HepG2 (cell line): ENCODE results near the gene PEAK1. TPM values are rescaled to one million over a fixed set of nuclear protein-coding genes. Genes with fewer than 3 reads are reported as not detected.

Source experiments
- CREB1 ChIP-seq, 2 experiments: fragments of 450-650 bp in 1 of 2; IDR thresholded peaks; 2 replicates each; pipeline ENCODE4 v1.6.1; 2016 to 2017; ENCODE audit warnings: control low read depth in 1 of 2, mild to moderate bottlenecking in 1 of 2, missing compliant biosample characterization in 1 of 2, missing genetic modification characterization in 1 of 2
- FOSL1 ChIP-seq: sonication (generic); formaldehyde crosslinking; IDR thresholded peaks from 2 replicates; pipeline ENCODE4 v1.9.0; 2021; ENCODE audit warnings: missing genetic modification reagents, borderline replicate concordance
- FOXO1 ChIP-seq: sonication (generic); formaldehyde crosslinking; IDR thresholded peaks from 2 replicates; pipeline ENCODE4 v1.4.0; 2020; ENCODE audit warnings: missing genetic modification reagents
- HHEX ChIP-seq: IDR thresholded peaks from 2 replicates; pipeline ENCODE4 v1.6.1; 2016; ENCODE audit warnings: control low read depth
- HNF4G ChIP-seq, 2 experiments: sonication (generic) in 1 of 2; formaldehyde crosslinking in 1 of 2; IDR thresholded peaks; 2 replicates each; pipeline versions ENCODE4 v1.4.0 to v1.6.1; 2011 to 2020; ENCODE audit warnings: borderline replicate concordance in 2 of 2, low read depth in 2 of 2, mild to moderate bottlenecking in 2 of 2, low read length in 1 of 2, missing genetic modification reagents in 1 of 2, moderate library complexity in 1 of 2
- IKZF1 ChIP-seq: fragments of 450-650 bp; IDR thresholded peaks from 2 replicates; pipeline ENCODE4 v1.7.1; 2016
- NCOR1 ChIP-seq: fragments of 200-600 bp; sonication (generic); IDR thresholded peaks from 2 replicates; pipeline ENCODE4 v1.7.0; 2017; ENCODE audit warnings: antibody characterized with exemption, low read length, borderline replicate concordance
- TAF15 ChIP-seq: fragments of 200-400 bp; formaldehyde crosslinking; IDR thresholded peaks from one replicate; pipeline ENCODE4 v1.6.1; 2018; ENCODE audit warnings: mild to moderate bottlenecking, low read depth, low read length; ENCODE audit not compliant: poor library complexity, severe bottlenecking
- WIZ ChIP-seq: sonication (generic); formaldehyde crosslinking; IDR thresholded peaks from 2 replicates; pipeline ENCODE4 v1.5.1; 2020; ENCODE audit warnings: mild to moderate bottlenecking, missing genetic modification reagents
- ZC3H13 ChIP-seq: sonication (generic); formaldehyde crosslinking; IDR thresholded peaks from 2 replicates; pipeline ENCODE4 v1.8.1; 2023; ENCODE audit warnings: mild to moderate bottlenecking, missing genetic modification reagents, moderate library complexity
- ZFY ChIP-seq: sonication (generic); formaldehyde crosslinking; IDR thresholded peaks from 2 replicates; pipeline ENCODE4 v1.4.0; 2020; ENCODE audit warnings: missing genetic modification reagents
- ZMYM4 ChIP-seq: sonication (generic); formaldehyde crosslinking; IDR thresholded peaks from 2 replicates; pipeline ENCODE4 v1.8.1; 2023; ENCODE audit warnings: mild to moderate bottlenecking, missing genetic modification reagents
- ZNF124 ChIP-seq: sonication (generic); formaldehyde crosslinking; IDR thresholded peaks from 2 replicates; pipeline ENCODE4 v1.4.0; 2020; ENCODE audit warnings: missing genetic modification reagents
- ZNF20 ChIP-seq: sonication (generic); formaldehyde crosslinking; IDR thresholded peaks from 2 replicates; pipeline ENCODE4 v1.4.0; 2020; ENCODE audit warnings: mild to moderate bottlenecking, moderate library complexity, missing genetic modification reagents
- ZNF234 ChIP-seq: sonication (generic); formaldehyde crosslinking; conservative IDR thresholded peaks from 2 replicates; pipeline ENCODE4 v1.5.1; 2020; ENCODE audit warnings: mild to moderate bottlenecking, missing genetic modification reagents
- ZNF558 ChIP-seq: sonication (generic); formaldehyde crosslinking; IDR thresholded peaks from 2 replicates; pipeline ENCODE4 v1.9.0; 2022; ENCODE audit warnings: mild to moderate bottlenecking, missing genetic modification reagents, borderline replicate concordance
- ZNF616 ChIP-seq: sonication (generic); formaldehyde crosslinking; IDR thresholded peaks from 2 replicates; pipeline ENCODE4 v1.5.0; 2020; ENCODE audit warnings: low read depth, mild to moderate bottlenecking, missing genetic modification reagents
- ZNF772 ChIP-seq: sonication (generic); formaldehyde crosslinking; IDR thresholded peaks from 2 replicates; pipeline ENCODE4 v1.5.0; 2020; ENCODE audit warnings: mild to moderate bottlenecking, missing genetic modification reagents
- ZNF83 ChIP-seq: sonication (generic); formaldehyde crosslinking; IDR thresholded peaks from 2 replicates; pipeline ENCODE4 v1.4.0; 2020; ENCODE audit warnings: missing genetic modification reagents, mild to moderate bottlenecking, borderline replicate concordance
- polyA plus RNA-seq, 8 experiments: library from polyadenylated mRNA; depleted of rRNA in 3 of 8; stranded (reverse) in 7 of 8; unstranded in 1 of 8; fragments of >200 nt; fragmentation: Illumina TruSeq in 4 of 8; extraction: Trizol in 4 of 8; gene quantifications; 2 replicates each; pipeline versions ENCODE4 v1.2.1 to v1.2.3, GENCODE V29; 2011 to 2016; ENCODE audit warnings: low read depth in 4 of 8, missing spikeins in 1 of 8, mixed read lengths in 1 of 8; ENCODE audit not compliant: insufficient read depth in 1 of 8
- total RNA-seq, 5 experiments: library from RNA; depleted of rRNA; stranded (reverse); fragments of >200 nt; fragmentation: Illumina TruSeq; extraction: Trizol; gene quantifications; 2 replicates each; pipeline ENCODE4 v1.2.3, GENCODE V29; 2016; ENCODE audit warnings: low read depth in 1 of 5
- TF ChIP-seq, protein P1 (sequence below): sonication (generic); formaldehyde crosslinking; conservative IDR thresholded peaks from 2 replicates; pipeline ENCODE4 v1.5.0; 2020; ENCODE audit warnings: missing genetic modification reagents
- TF ChIP-seq, protein P2 (sequence below): sonication (generic); formaldehyde crosslinking; IDR thresholded peaks from 2 replicates; pipeline ENCODE4 v1.4.0; 2020; ENCODE audit warnings: mild to moderate bottlenecking, missing genetic modification reagents
- TF ChIP-seq, protein P3 (sequence below), 2 experiments: sonication (generic) in 1 of 2; formaldehyde crosslinking in 1 of 2; IDR thresholded peaks; 2 replicates each; pipeline versions ENCODE4 v1.4.0 to v1.6.1; 2016 to 2020; ENCODE audit warnings: borderline replicate concordance in 1 of 2, low read depth in 1 of 2, mild to moderate bottlenecking in 1 of 2, missing genetic modification reagents in 1 of 2
- TF ChIP-seq, protein P4 (sequence below): sonication (generic); formaldehyde crosslinking; IDR thresholded peaks from 2 replicates; pipeline ENCODE4 v1.5.0; 2020; ENCODE audit warnings: missing genetic modification reagents, mild to moderate bottlenecking, borderline replicate concordance

PEAK1 gene
- total and polyA plus RNA-seq, 2 of the 13 experiments (the other 11 are each of a cell fraction or from before 2014, with no cell fraction given): 6.0 to 6.6 TPM

- TF ChIP-seq WIZ (CRISPR knock-in tag): no peak
- peak; percentile 49; the same call in 1 of the 2 replicates for TF ChIP-seq HHEX (CRISPR knock-in tag)
- TF ChIP-seq ZNF124 (CRISPR knock-in tag): no peak
- no peak for TF ChIP-seq CREB1 (IDR thresholded peaks at IDR 0.05)
- TF ChIP-seq CREB1 (CRISPR knock-in tag; IDR thresholded peaks at IDR 0.05): no peak
- no peak for TF ChIP-seq TAF15
- TF ChIP-seq, protein P1, sequence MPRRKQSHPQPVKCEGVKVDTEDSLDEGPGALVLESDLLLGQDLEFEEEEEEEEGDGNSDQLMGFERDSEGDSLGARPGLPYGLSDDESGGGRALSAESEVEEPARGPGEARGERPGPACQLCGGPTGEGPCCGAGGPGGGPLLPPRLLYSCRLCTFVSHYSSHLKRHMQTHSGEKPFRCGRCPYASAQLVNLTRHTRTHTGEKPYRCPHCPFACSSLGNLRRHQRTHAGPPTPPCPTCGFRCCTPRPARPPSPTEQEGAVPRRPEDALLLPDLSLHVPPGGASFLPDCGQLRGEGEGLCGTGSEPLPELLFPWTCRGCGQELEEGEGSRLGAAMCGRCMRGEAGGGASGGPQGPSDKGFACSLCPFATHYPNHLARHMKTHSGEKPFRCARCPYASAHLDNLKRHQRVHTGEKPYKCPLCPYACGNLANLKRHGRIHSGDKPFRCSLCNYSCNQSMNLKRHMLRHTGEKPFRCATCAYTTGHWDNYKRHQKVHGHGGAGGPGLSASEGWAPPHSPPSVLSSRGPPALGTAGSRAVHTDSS: no peak
- TF ChIP-seq, protein P2, sequence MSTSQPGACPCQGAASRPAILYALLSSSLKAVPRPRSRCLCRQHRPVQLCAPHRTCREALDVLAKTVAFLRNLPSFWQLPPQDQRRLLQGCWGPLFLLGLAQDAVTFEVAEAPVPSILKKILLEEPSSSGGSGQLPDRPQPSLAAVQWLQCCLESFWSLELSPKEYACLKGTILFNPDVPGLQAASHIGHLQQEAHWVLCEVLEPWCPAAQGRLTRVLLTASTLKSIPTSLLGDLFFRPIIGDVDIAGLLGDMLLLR (CRISPR knock-in tag): no peak
- TF ChIP-seq, protein P3, sequence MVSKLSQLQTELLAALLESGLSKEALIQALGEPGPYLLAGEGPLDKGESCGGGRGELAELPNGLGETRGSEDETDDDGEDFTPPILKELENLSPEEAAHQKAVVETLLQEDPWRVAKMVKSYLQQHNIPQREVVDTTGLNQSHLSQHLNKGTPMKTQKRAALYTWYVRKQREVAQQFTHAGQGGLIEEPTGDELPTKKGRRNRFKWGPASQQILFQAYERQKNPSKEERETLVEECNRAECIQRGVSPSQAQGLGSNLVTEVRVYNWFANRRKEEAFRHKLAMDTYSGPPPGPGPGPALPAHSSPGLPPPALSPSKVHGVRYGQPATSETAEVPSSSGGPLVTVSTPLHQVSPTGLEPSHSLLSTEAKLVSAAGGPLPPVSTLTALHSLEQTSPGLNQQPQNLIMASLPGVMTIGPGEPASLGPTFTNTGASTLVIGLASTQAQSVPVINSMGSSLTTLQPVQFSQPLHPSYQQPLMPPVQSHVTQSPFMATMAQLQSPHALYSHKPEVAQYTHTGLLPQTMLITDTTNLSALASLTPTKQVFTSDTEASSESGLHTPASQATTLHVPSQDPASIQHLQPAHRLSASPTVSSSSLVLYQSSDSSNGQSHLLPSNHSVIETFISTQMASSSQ (IDR thresholded peaks at IDR 0.05; ENCODE audit: low read depth): no peak
- TF ChIP-seq, protein P3 (CRISPR knock-in tag; IDR thresholded peaks at IDR 0.05; ENCODE audit: borderline replicate concordance): no peak
- TF ChIP-seq FOXO1: peak; percentile 19; the same call in 1 of the 2 replicates
- TF ChIP-seq ZNF772 (CRISPR knock-in tag): no peak
- no peak for TF ChIP-seq ZMYM4 (CRISPR knock-in tag)
- no peak for TF ChIP-seq ZFY (CRISPR knock-in tag)
- TF ChIP-seq ZC3H13: no peak
- TF ChIP-seq NCOR1: no peak
- no peak for TF ChIP-seq HNF4G (IDR thresholded peaks at IDR 0.05; ENCODE audit: borderline replicate concordance, low read depth, low read length)
- no peak for TF ChIP-seq HNF4G (CRISPR knock-in tag; IDR thresholded peaks at IDR 0.05; ENCODE audit: borderline replicate concordance, low read depth)
- TF ChIP-seq FOSL1 (CRISPR knock-in tag): no peak
- no peak for TF ChIP-seq ZNF234 (CRISPR knock-in tag)
- no peak for TF ChIP-seq ZNF20 (CRISPR knock-in tag)
- no peak for TF ChIP-seq ZNF83
- no peak for TF ChIP-seq ZNF558 (CRISPR knock-in tag)
- TF ChIP-seq ZNF616 (CRISPR knock-in tag): no peak
- TF ChIP-seq, protein P4, sequence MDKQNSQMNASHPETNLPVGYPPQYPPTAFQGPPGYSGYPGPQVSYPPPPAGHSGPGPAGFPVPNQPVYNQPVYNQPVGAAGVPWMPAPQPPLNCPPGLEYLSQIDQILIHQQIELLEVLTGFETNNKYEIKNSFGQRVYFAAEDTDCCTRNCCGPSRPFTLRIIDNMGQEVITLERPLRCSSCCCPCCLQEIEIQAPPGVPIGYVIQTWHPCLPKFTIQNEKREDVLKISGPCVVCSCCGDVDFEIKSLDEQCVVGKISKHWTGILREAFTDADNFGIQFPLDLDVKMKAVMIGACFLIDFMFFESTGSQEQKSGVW (CRISPR knock-in tag): no peak
- no peak for TF ChIP-seq IKZF1
Measured at GRCh38 chr15:77224352-77224751, 195.6 kb downstream of the PEAK1 start (continued).
